H9 (cell line): ENCODE results near the gene PXK. TPM values are rescaled to one million over a fixed set of nuclear protein-coding genes. Genes with fewer than 3 reads are reported as not detected.

ENCODE experiments used
- DNase-seq: peaks from one replicate; pipeline ENCODE4 v3.0.0-alpha.2; 2017
- H2AFZ ChIP-seq: one replicate; pipeline ENCODE4 v1.6.1; 2013; ENCODE audit warnings: mild to moderate bottlenecking, low read length, control low read depth, moderate library complexity
- H2AK5ac ChIP-seq: 2 replicates; pipeline ENCODE4 v1.6.1; 2013; ENCODE audit warnings: low read length, control low read depth, mixed read lengths; ENCODE audit not compliant: insufficient read length
- H2BK120ac ChIP-seq: one replicate; pipeline ENCODE4 v1.6.1; 2013; ENCODE audit warnings: low read depth, mild to moderate bottlenecking, low read length, control low read depth, inconsistent platforms; ENCODE audit not compliant: poor library complexity, severe bottlenecking
- H2BK12ac ChIP-seq: 2 replicates; pipeline ENCODE4 v1.6.1; 2013; ENCODE audit warnings: low read length, control low read depth, mixed read lengths, low read depth; ENCODE audit not compliant: insufficient read length
- H2BK15ac ChIP-seq: 2 replicates; pipeline ENCODE4 v1.6.1; 2013; ENCODE audit warnings: low read depth, low read length, control low read depth
- H2BK20ac ChIP-seq: one replicate; pipeline ENCODE4 v1.6.1; 2013; ENCODE audit warnings: low read depth, mild to moderate bottlenecking, low read length, control low read depth, inconsistent platforms; ENCODE audit not compliant: poor library complexity, severe bottlenecking
- H2BK5ac ChIP-seq: 2 replicates; pipeline ENCODE4 v1.6.1; 2013; ENCODE audit warnings: low read length, control low read depth, mixed read lengths; ENCODE audit not compliant: insufficient read length
- H3K14ac ChIP-seq: 2 replicates; pipeline ENCODE4 v1.6.1; 2013; ENCODE audit warnings: low read length, control low read depth; ENCODE audit not compliant: insufficient read depth
- H3K18ac ChIP-seq: 2 replicates; pipeline ENCODE4 v1.6.1; 2013; ENCODE audit warnings: low read depth, mild to moderate bottlenecking, mixed read lengths, low read length, control low read depth; ENCODE audit not compliant: insufficient read length
- H3K23ac ChIP-seq: 2 replicates; pipeline ENCODE4 v1.6.1; 2013; ENCODE audit warnings: low read length, control low read depth, mixed read lengths, low read depth; ENCODE audit not compliant: insufficient read length
- H3K23me2 ChIP-seq: 2 replicates; pipeline ENCODE4 v1.6.1; 2013; ENCODE audit warnings: low read depth, mild to moderate bottlenecking, mixed read lengths, low read length, control low read depth; ENCODE audit not compliant: insufficient read length, poor library complexity, severe bottlenecking
- H3K27ac ChIP-seq: 2 replicates; pipeline ENCODE4 v1.5.1; 2013; ENCODE audit warnings: low read length, control low read depth, mixed read lengths, low read depth; ENCODE audit not compliant: insufficient read length
- H3K27me3 ChIP-seq: 2 replicates; pipeline ENCODE4 v1.6.1; 2013; ENCODE audit warnings: low read length, control low read depth, inconsistent platforms; ENCODE audit not compliant: insufficient read depth
- H3K4ac ChIP-seq: 2 replicates; pipeline ENCODE4 v1.6.1; 2013; ENCODE audit warnings: low read depth, mild to moderate bottlenecking, control low read depth, inconsistent platforms, low read length, moderate library complexity
- H3K4me1 ChIP-seq: 2 replicates; pipeline ENCODE4 v1.6.1; 2013; ENCODE audit warnings: low read length, control low read depth, inconsistent platforms; ENCODE audit not compliant: insufficient read depth
- H3K4me2 ChIP-seq: 2 replicates; pipeline ENCODE4 v1.6.1; 2013; ENCODE audit warnings: low read length, control low read depth, mixed read lengths; ENCODE audit not compliant: insufficient read length, insufficient read depth
- H3K56ac ChIP-seq: 2 replicates; pipeline ENCODE4 v1.6.1; 2013; ENCODE audit warnings: low read depth, mild to moderate bottlenecking, mixed read lengths, low read length, control low read depth; ENCODE audit not compliant: insufficient read length
- H3K79me1 ChIP-seq: 2 replicates; pipeline ENCODE4 v1.6.1; 2013; ENCODE audit warnings: low read depth, mild to moderate bottlenecking, moderate library complexity, low read length, control low read depth, inconsistent platforms; ENCODE audit not compliant: insufficient read depth, poor library complexity, severe bottlenecking
- H3K79me2 ChIP-seq: 2 replicates; pipeline ENCODE4 v1.6.1; 2013; ENCODE audit warnings: low read length, control low read depth, inconsistent platforms; ENCODE audit not compliant: insufficient read depth
- H3K9ac ChIP-seq: 2 replicates; pipeline ENCODE4 v1.6.1; 2013; ENCODE audit warnings: low read length, control low read depth, mixed read lengths; ENCODE audit not compliant: insufficient read length; ENCODE audit errors: extremely low read depth
- H3K9me3 ChIP-seq: one replicate; pipeline ENCODE4 v1.6.1; 2013; ENCODE audit warnings: low read depth, low read length, inconsistent platforms; ENCODE audit not compliant: control insufficient read depth
- H3T11ph ChIP-seq: one replicate; pipeline ENCODE4 v1.6.1; 2013; ENCODE audit warnings: mild to moderate bottlenecking, low read length, control low read depth, inconsistent platforms
- H4K20me1 ChIP-seq: one replicate; pipeline ENCODE4 v1.6.1; 2013; ENCODE audit not compliant: control insufficient read depth, insufficient read length, insufficient read depth
- H4K5ac ChIP-seq: 2 replicates; pipeline ENCODE4 v1.6.1; 2013; ENCODE audit warnings: low read depth, mild to moderate bottlenecking, mixed read lengths, low read length, control low read depth; ENCODE audit not compliant: insufficient read length
- H4K8ac ChIP-seq: replicated peaks from 2 replicates; pipeline ENCODE4 v1.6.1; 2013; ENCODE audit warnings: low read length, control low read depth, mixed read lengths, low read depth; ENCODE audit not compliant: insufficient read length
- H4K91ac ChIP-seq: 2 replicates; pipeline ENCODE4 v1.6.1; 2013; ENCODE audit warnings: low read depth, mild to moderate bottlenecking, moderate library complexity, mixed read lengths, low read length, control low read depth; ENCODE audit not compliant: insufficient read length
- H3K27ac Mint-ChIP-seq, 3 experiments: 2 replicates in 2 of 3; 3 replicates in 1 of 3; pipeline ENCODE4 v1.8.0; 2020 to 2021; ENCODE audit warnings: mixed read lengths in 3 of 3, mild to moderate bottlenecking in 1 of 3, moderate library complexity in 1 of 3
- H3K27me3 Mint-ChIP-seq: 2 replicates; pipeline ENCODE4 v1.8.0; 2021; ENCODE audit warnings: low read depth, mild to moderate bottlenecking, moderate library complexity, mixed read lengths
- H3K36me3 Mint-ChIP-seq, 3 experiments: 2 replicates in 2 of 3; 3 replicates in 1 of 3; pipeline ENCODE4 v1.8.0; 2020 to 2021; ENCODE audit warnings: low read depth in 3 of 3, mixed read lengths in 3 of 3; ENCODE audit not compliant: insufficient read depth in 1 of 3
- H3K4me1 Mint-ChIP-seq, 2 experiments: 2 replicates each; pipeline ENCODE4 v1.8.0; 2020; ENCODE audit warnings: mixed read lengths in 2 of 2
- H3K4me3 Mint-ChIP-seq, 2 experiments: 2 replicates in 1 of 2; 3 replicates in 1 of 2; pipeline ENCODE4 v1.8.0; 2020 to 2021; ENCODE audit warnings: mild to moderate bottlenecking in 2 of 2, mixed read lengths in 2 of 2, moderate library complexity in 1 of 2
- H3K9me3 Mint-ChIP-seq, 2 experiments: 2 replicates in 1 of 2; 3 replicates in 1 of 2; pipeline ENCODE4 v1.8.0; 2020; ENCODE audit warnings: mild to moderate bottlenecking in 2 of 2, mixed read lengths in 2 of 2, moderate library complexity in 1 of 2
- WGBS: extraction: QIAGEN DNeasy Blood & Tissue Kit; methylation state at CpG from one replicate; pipeline ENCODE4 v1.1.7; 2013; ENCODE audit warnings: missing lambda C conversion rate, low lambda C conversion rate, mixed read lengths; ENCODE audit not compliant: insufficient read length; ENCODE audit errors: extremely low coverage; 5-methylcytosine and 5-hydroxymethylcytosine counted together
- total RNA-seq: library from RNA; stranded (reverse); gene quantifications from 2 replicates; pipeline ENCODE4 v1.2.1, GENCODE V29; 2021
- TF ChIP-seq, protein P1 (sequence below): fragments of 200-600 bp; sonication (generic); conservative IDR thresholded peaks from 3 replicates; pipeline ENCODE4 v1.8.0; 2021; ENCODE audit warnings: antibody characterized with exemption, mild to moderate bottlenecking

PXK gene
- total RNA-seq, 1 experiment from 2014 or later, result 3.3 TPM

DNA sequence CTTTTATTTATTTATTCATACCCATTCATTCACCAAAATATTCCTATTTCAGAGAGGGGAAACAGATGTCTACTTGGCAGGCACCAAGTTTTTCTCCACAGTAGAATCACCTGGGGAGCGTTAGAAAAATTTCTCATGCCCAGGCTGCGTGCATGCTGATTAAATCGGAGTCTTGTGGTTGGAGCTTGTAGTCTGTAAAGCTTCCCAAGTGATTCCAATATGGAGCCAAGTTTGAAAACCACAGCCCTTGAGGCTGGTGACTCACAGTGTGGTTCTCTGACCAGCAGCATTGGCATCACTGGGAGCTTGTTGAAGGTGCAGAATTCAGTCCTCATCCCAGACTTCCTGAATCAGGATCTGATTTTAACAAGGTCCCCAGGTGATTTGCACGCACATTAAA is 51.2 kb downstream of the PXK start:
- Histone ChIP-seq H3K56ac (no peak overlapping the region), H3K9me3 (no peaks in the 10 kb centered on the region), H3K14ac (no peak overlapping the region), H2BK5ac (no peak overlapping the region), H2AK5ac (no peak overlapping the region), H2BK120ac (no peak overlapping the region), H4K8ac (no peak overlapping the region), H4K5ac (no peak overlapping the region), H3K4me2 (no peak overlapping the region), H3K4ac (no peak overlapping the region), H3K4me1 (peaks cover 4% of the 10 kb centered on the region; the same call in 1 of the 2 replicates), H3K27ac (no peak overlapping the region), H3K79me2 (no peaks in the 10 kb centered on the region), H3K18ac (no peak overlapping the region), H2AFZ (no peak overlapping the region), H2BK12ac (no peak overlapping the region), H2BK15ac (no peak overlapping the region), H2BK20ac (no peak overlapping the region), H4K91ac (no peak overlapping the region), H3K9ac (no peak overlapping the region), H3K79me1 (no peaks in the 10 kb centered on the region), H3K23me2 (no peaks in the 10 kb centered on the region), H4K20me1 (no peaks in the 10 kb centered on the region), H3T11ph (no peak overlapping the region), H3K27me3 (no peaks in the 10 kb centered on the region), H3K23ac (no peak overlapping the region)
- no peak for DNase-seq
- H3K4me3 Mint-ChIP-seq, result no peak overlapping the region
- peaks cover 27% of the 10 kb centered on the region in 2 experiments for H3K4me1 Mint-ChIP-seq
- no peak overlapping the region for H3K27ac Mint-ChIP-seq
- TF ChIP-seq, protein P1, sequence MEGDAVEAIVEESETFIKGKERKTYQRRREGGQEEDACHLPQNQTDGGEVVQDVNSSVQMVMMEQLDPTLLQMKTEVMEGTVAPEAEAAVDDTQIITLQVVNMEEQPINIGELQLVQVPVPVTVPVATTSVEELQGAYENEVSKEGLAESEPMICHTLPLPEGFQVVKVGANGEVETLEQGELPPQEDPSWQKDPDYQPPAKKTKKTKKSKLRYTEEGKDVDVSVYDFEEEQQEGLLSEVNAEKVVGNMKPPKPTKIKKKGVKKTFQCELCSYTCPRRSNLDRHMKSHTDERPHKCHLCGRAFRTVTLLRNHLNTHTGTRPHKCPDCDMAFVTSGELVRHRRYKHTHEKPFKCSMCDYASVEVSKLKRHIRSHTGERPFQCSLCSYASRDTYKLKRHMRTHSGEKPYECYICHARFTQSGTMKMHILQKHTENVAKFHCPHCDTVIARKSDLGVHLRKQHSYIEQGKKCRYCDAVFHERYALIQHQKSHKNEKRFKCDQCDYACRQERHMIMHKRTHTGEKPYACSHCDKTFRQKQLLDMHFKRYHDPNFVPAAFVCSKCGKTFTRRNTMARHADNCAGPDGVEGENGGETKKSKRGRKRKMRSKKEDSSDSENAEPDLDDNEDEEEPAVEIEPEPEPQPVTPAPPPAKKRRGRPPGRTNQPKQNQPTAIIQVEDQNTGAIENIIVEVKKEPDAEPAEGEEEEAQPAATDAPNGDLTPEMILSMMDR, result no peak
- WGBS, result no CpG with 5 or more reads among the region's 4 CpGs
- H3K36me3 Mint-ChIP-seq, result no peaks in the 10 kb centered on the region; a peak in 1 of 7 replicates
- H3K27me3 Mint-ChIP-seq, result no peaks in the 10 kb centered on the region; the same call in 1 of the 2 replicates
- no peaks in the 10 kb centered on the region for H3K9me3 Mint-ChIP-seq
